ENCODE results near the gene TNIP2.

Gene TNIP2

DNA sequence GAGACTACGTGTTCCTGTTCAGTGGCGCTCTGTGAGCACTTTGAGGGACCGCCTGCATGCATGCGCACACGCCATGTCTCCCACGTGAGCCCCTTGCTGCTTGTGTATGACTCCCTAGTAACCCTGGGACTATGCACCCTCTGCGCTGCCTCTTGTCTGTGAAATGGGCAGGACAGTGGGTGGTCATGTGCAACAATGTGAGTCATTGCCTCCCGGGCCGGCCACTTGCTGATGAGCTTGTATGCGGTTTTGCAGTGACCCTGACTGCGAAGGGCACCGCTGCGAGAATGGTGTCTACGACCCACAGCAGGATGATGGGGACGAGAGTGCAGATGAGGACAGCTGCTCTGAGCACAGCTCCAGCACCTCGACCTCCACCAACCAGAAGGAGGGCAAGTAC is 61.4 kb downstream of the TNIP2 start:
- TF ChIP-seq, protein P1, sequence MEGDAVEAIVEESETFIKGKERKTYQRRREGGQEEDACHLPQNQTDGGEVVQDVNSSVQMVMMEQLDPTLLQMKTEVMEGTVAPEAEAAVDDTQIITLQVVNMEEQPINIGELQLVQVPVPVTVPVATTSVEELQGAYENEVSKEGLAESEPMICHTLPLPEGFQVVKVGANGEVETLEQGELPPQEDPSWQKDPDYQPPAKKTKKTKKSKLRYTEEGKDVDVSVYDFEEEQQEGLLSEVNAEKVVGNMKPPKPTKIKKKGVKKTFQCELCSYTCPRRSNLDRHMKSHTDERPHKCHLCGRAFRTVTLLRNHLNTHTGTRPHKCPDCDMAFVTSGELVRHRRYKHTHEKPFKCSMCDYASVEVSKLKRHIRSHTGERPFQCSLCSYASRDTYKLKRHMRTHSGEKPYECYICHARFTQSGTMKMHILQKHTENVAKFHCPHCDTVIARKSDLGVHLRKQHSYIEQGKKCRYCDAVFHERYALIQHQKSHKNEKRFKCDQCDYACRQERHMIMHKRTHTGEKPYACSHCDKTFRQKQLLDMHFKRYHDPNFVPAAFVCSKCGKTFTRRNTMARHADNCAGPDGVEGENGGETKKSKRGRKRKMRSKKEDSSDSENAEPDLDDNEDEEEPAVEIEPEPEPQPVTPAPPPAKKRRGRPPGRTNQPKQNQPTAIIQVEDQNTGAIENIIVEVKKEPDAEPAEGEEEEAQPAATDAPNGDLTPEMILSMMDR (conservative IDR thresholded peaks at IDR 0.05; ENCODE audit: low read depth, low read length) = no peak
- no peak overlapping the region for H3K27ac ChIP-seq
- no peak overlapping the region for H3K4me2 ChIP-seq

DNA sequence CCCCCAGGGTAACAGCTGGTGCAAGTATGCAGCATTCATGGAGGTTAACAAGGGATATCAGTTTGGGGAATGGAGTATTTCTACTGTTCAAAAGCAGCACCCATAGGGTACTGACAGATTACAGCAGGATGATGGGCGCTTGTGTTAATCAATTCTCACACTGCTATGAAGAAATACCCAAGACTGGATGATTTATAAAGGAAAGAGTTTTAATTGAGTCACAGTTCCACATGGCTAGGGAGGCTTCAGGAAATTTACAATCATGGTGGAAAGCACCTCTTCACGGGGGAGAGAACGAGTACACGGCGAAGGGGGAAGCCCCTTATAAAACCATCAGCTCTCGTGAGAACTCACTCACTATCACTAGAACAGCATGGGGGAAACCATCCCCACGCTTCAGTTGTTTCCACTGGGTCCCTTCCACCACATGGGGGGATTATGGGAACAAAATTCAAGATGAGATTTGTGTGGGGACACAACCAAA is 64.1 kb downstream of the TNIP2 start:
- Histone ChIP-seq H3K36me3 (ENCODE audit: insufficient read depth) (no peaks in the 10 kb centered on the region), H3K4me3 (IDR thresholded peaks at IDR 0.05; ENCODE audit: insufficient read depth, low read depth, low read length) (no peak overlapping the region), H3K79me2 (ENCODE audit: insufficient read depth, low read depth) (no peaks in the 10 kb centered on the region), H2AFZ (ENCODE audit: low read depth) (no peak overlapping the region), H3K27ac (no peak overlapping the region), H3K27me3 (ENCODE audit: insufficient read depth, low read depth) (no peaks in the 10 kb centered on the region), H3K4me2 (no peak overlapping the region), H3K4me1 (ENCODE audit: low read depth, poor library complexity, severe bottlenecking) (peaks cover 19% of the 10 kb centered on the region), H4K20me1 (ENCODE audit: insufficient read depth) (no peaks in the 10 kb centered on the region), H3K9ac (no peak overlapping the region)
- TF ChIP-seq, protein P1 (conservative IDR thresholded peaks at IDR 0.05; ENCODE audit: low read depth, low read length) = no peak

More for the DNA sequence above, 61.4 kb downstream of the TNIP2 start:
- Histone ChIP-seq H4K20me1 (ENCODE audit: insufficient read depth) (no peaks in the 10 kb centered on the region), H2AFZ (ENCODE audit: low read depth) (no peak overlapping the region), H3K9ac (no peak overlapping the region), H3K4me3 (IDR thresholded peaks at IDR 0.05; ENCODE audit: insufficient read depth, low read depth, low read length) (no peak overlapping the region), H3K27me3 (ENCODE audit: insufficient read depth, low read depth) (no peaks in the 10 kb centered on the region), H3K36me3 (ENCODE audit: insufficient read depth) (no peaks in the 10 kb centered on the region), H3K4me1 (ENCODE audit: low read depth, poor library complexity, severe bottlenecking) (peaks cover 32% of the 10 kb centered on the region), H3K79me2 (ENCODE audit: insufficient read depth, low read depth) (no peaks in the 10 kb centered on the region)

All from KMS-11 (cell line).